Measurements from ENCODE around the gene VCL.

- TF ChIP-seq CTCF (IDR thresholded peaks at IDR 0.05; ENCODE audit: low read depth, low read length, missing input control): no peak
- TF ChIP-seq ATF3 (IDR thresholded peaks at IDR 0.05): no peak
- no peak for TF ChIP-seq RAD21 (IDR thresholded peaks at IDR 0.05)
- no peak for TF ChIP-seq HNF4G (IDR thresholded peaks at IDR 0.05)
- TF ChIP-seq SP1 (IDR thresholded peaks at IDR 0.05): no peak
- TF ChIP-seq MAX (IDR thresholded peaks at IDR 0.05): no peak
- no peak for TF ChIP-seq YY1 (IDR thresholded peaks at IDR 0.05)
- no peak for TF ChIP-seq JUND (IDR thresholded peaks at IDR 0.05)
- TF ChIP-seq GABPA (IDR thresholded peaks at IDR 0.05 in 1 of 2, conservative IDR thresholded peaks at IDR 0.05 in 1 of 2): no peak
- no peak for TF ChIP-seq RXRA (IDR thresholded peaks at IDR 0.05)
- TF ChIP-seq TAF1 (conservative IDR thresholded peaks at IDR 0.05): no peak
- TF ChIP-seq NR2F2 (IDR thresholded peaks at IDR 0.05): no peak
- TF ChIP-seq ZBTB33 (IDR thresholded peaks at IDR 0.05): no peak
Observed at GRCh38 chr10:74008212-74008731, 10.4 kb downstream of the VCL start.
